ENCODE results near the gene RNASEH2A. TPM values are rescaled to one million over a fixed set of nuclear protein-coding genes. Genes with fewer than 3 reads are reported as not detected.

Gene RNASEH2A
- polyA plus RNA-seq, 1 donor from 2014 or later, result 28.2 TPM

- Histone ChIP-seq H3K9me3 (ENCODE audit: low read length) (no peaks in the 10 kb centered on the region), H3K27ac (ENCODE audit: low read length) (no peak overlapping the region), H4K20me1 (ENCODE audit: insufficient read depth) (no peaks in the 10 kb centered on the region), H3F3A (ENCODE audit: insufficient read depth, low read length, poor library complexity, severe bottlenecking) (no peaks in the 10 kb centered on the region), H3K36me3 (ENCODE audit: insufficient read depth, low read length) (no peaks in the 10 kb centered on the region), H3K79me2 (replicated peaks; ENCODE audit: insufficient read depth, low read length) (no peaks in the 10 kb centered on the region), H2AFZ (ENCODE audit: low read depth, low read length) (no peak overlapping the region), H3K4me2 (ENCODE audit: low read length) (no peak overlapping the region), H3K27me3 (ENCODE audit: insufficient read depth, low read depth, low read length) (peaks cover 36% of the 10 kb centered on the region), H3K9ac (ENCODE audit: low read length) (no peak overlapping the region), H3K4me3 (ENCODE audit: low read length) (no peak overlapping the region), H3K9me2 (ENCODE audit: insufficient read depth, low read length) (no peaks in the 10 kb centered on the region)
- TF ChIP-seq TAF1 (IDR thresholded peaks at IDR 0.05; ENCODE audit: low read depth) (no peak), MXI1 (conservative IDR thresholded peaks at IDR 0.05; ENCODE audit: poor library complexity, severe bottlenecking) (no peak), SMC3 (conservative IDR thresholded peaks at IDR 0.05; ENCODE audit: poor library complexity) (no peak)
Measured at GRCh38 chr19:12828494-12828893, 22.1 kb downstream of the RNASEH2A start.

- Histone ChIP-seq H3K9me3 (ENCODE audit: low read length) (no peaks in the 10 kb centered on the region), H3K27ac (ENCODE audit: low read length) (no peak overlapping the region), H3K4me3 (ENCODE audit: low read length) (peak overlapping the region; percentile 79), H3K27me3 (ENCODE audit: insufficient read depth, low read depth, low read length) (peaks cover 56% of the 10 kb centered on the region), H3K79me2 (replicated peaks; ENCODE audit: insufficient read depth, low read length) (peaks cover 5% of the 10 kb centered on the region), H3K4me2 (ENCODE audit: low read length) (peak overlapping the region; percentile 65), H4K20me1 (ENCODE audit: insufficient read depth) (no peaks in the 10 kb centered on the region), H3K9me2 (ENCODE audit: insufficient read depth, low read length) (no peaks in the 10 kb centered on the region), H2AFZ (ENCODE audit: low read depth, low read length) (no peak overlapping the region), H3K36me3 (ENCODE audit: insufficient read depth, low read length) (no peaks in the 10 kb centered on the region), H3K9ac (ENCODE audit: low read length) (peak overlapping the region; percentile 45), H3F3A (ENCODE audit: insufficient read depth, low read length, poor library complexity, severe bottlenecking) (no peaks in the 10 kb centered on the region)
- no peak for TF ChIP-seq EZH2 (IDR thresholded peaks at IDR 0.05; ENCODE audit: borderline replicate concordance, insufficient read depth, low read length, poor library complexity, severe bottlenecking)
- TF ChIP-seq SMC3 (conservative IDR thresholded peaks at IDR 0.05; ENCODE audit: poor library complexity), result no peak
- no peak for TF ChIP-seq MXI1 (conservative IDR thresholded peaks at IDR 0.05; ENCODE audit: poor library complexity, severe bottlenecking)
- no peak for TF ChIP-seq POLR2AphosphoS5 (IDR thresholded peaks at IDR 0.05)
- TF ChIP-seq, protein P1, sequence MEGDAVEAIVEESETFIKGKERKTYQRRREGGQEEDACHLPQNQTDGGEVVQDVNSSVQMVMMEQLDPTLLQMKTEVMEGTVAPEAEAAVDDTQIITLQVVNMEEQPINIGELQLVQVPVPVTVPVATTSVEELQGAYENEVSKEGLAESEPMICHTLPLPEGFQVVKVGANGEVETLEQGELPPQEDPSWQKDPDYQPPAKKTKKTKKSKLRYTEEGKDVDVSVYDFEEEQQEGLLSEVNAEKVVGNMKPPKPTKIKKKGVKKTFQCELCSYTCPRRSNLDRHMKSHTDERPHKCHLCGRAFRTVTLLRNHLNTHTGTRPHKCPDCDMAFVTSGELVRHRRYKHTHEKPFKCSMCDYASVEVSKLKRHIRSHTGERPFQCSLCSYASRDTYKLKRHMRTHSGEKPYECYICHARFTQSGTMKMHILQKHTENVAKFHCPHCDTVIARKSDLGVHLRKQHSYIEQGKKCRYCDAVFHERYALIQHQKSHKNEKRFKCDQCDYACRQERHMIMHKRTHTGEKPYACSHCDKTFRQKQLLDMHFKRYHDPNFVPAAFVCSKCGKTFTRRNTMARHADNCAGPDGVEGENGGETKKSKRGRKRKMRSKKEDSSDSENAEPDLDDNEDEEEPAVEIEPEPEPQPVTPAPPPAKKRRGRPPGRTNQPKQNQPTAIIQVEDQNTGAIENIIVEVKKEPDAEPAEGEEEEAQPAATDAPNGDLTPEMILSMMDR (IDR thresholded peaks at IDR 0.05; ENCODE audit: poor library complexity, severe bottlenecking), result no peak
- no peak for TF ChIP-seq EP300 (conservative IDR thresholded peaks at IDR 0.05; ENCODE audit: poor library complexity, severe bottlenecking)
- no peak for TF ChIP-seq TAF1 (IDR thresholded peaks at IDR 0.05; ENCODE audit: low read depth)
- TF ChIP-seq REST (IDR thresholded peaks at IDR 0.05; ENCODE audit: borderline replicate concordance), result no peak
- no peak for TF ChIP-seq RAD21 (conservative IDR thresholded peaks at IDR 0.05)
Measured at GRCh38 chr19:12833418-12833737, 27.0 kb downstream of the RNASEH2A start.

Data from neural cell (in vitro differentiated cells).